GM18498 (cell line): ENCODE results near the gene PCDH8.
A peak's percentile ranks its signal among the peaks of the same experiment; 100 is the strongest.

Experiments used
- ATAC-seq: cut with Tn5 transposase; IDR thresholded peaks from one replicate; pipeline ENCODE4 v1.9.1; 2021; ENCODE audit warnings: mild to moderate bottlenecking, moderate library complexity; ENCODE audit not compliant: unreplicated experiment

Gene PCDH8

GRCh38 chr13:52851137-52851962 lies 2.9 kb upstream of the PCDH8 start:
- peak; percentile 84 for ATAC-seq

DNA sequence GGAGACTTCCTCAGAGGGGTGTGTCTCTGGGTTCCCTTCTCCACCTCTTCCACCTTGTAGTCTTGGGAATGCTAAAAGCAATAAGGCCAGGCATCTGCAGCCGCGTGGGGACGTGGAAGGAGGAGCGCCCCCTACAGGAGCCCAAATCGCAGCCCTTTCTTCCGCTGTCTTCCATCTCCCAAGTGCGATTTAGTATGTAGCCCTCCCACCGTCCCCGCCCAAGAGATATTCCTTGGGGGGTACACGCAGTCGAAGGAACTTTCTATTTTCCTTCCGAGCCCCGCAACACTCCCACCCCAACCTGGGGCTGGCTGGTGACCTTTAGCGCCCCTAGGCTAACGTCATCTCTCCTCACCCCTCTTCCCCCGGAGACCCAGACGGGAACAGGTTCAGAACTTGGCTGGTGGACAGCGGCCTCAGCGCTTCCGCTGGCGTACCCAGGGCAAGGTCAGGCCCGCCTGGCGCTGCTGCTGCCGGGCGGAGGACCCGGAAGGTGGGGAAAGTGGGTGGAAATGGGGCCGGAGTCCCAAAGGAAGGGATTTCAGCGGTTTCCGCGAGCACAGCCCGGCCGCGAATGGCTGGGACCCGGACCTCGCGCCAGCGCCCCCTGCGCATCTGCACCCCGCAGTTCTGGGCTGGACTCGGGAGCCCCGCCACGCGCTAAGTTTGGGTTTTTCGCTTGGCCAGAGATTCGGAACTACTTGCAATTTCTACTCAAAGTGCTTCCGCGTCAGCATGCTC lies 2.1 kb upstream of the PCDH8 start:
- peak; percentile 55 for ATAC-seq

DNA sequence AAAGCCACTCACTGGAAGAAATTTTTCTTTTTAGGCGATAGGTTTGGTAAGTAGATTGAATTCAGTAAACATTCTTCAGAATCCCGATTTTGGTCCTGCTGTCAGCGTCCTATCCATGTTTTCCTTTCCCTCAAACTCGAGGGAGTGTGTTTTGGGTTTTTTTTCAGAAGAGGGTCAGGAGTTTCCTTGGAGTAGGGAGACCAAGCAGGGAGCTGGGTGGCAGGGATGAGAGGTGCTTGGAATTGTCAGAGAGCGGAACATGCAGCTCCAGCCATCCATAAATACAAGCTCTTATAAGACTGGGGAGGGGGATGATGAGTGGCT lies 1.6 kb upstream of the PCDH8 start:
- ATAC-seq: no peak

GRCh38 chr13:52849291-52850071 lies 1.0 kb upstream of the PCDH8 start:
- ATAC-seq: no peak

DNA sequence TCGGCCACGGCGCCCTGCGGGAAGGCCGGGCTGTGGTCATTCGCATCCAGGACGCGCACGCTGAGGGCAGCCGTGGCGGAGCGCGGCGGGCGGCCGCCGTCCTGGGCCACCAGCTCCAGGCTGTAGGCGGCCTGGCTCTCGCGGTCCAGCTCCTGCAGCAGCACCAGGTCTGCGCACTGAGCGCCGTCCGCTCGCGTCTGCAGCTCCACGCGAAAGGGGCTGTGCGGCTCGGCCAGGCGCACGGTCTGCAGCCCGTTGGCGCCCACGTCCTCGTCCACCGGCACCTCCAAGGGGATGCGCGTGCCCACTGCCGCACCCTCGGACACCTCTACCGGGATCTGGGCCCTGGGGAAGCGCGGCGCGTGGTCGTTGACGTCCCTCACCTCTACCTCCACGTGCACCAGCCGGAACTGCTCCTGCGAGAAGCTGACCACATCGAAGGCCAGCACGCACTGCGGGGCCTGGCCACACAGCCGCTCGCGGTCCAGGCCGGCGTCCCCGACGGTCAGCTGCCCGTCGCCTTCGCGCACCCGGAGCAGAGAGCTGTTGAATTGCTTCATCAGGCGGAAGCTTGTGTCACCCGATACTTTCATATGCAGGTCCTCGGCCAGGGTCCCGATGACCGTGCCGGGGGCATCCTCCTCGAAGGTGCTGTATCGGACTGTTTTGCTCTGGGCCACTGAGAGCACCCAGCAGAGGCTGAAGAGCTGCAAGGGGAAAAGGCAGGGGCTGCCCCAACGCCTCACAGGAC lies 583 bp downstream of the PCDH8 start:
- no peak for ATAC-seq

- ATAC-seq: no peak
These were observed 1.1 kb downstream of the PCDH8 start for GRCh38 chr13:52847322-52847681.

DNA sequence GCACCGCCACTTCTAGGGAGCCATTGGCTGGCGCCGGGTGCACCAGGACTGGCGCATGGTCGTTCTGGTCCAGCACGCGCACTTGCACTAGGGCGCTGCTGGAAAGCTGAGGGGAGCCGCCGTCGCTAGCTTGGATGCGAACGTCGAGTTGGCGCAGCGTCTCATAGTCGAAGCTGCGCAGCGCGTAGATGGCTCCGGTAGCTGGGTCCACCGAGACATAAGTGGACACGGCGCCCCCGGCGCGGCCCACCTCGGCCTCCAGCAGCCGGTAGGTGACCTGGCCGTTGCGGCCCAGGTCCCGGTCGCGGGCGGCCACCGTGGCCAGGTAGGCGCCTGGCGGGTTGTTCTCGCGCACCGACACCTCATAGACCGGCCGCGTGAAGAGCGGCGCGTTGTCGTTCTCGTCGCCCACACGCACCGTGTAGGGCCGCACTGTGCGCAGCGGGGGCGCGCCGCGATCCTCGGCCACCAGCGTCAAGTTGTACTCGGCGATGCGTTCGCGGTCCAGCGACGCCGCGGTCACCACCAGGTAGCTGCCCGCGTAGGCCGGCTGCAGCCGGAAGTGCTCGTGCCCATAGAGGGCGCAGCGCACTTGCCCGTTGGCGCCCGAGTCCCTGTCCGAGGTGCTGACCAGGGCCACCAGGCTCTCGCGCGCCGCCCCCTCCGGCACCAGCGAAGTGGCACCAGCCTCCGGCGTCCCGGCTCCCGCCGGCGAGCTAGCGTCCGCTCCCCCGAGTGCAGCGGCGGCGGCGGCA lies 1.7 kb downstream of the PCDH8 start:
- ATAC-seq: no peak

DNA sequence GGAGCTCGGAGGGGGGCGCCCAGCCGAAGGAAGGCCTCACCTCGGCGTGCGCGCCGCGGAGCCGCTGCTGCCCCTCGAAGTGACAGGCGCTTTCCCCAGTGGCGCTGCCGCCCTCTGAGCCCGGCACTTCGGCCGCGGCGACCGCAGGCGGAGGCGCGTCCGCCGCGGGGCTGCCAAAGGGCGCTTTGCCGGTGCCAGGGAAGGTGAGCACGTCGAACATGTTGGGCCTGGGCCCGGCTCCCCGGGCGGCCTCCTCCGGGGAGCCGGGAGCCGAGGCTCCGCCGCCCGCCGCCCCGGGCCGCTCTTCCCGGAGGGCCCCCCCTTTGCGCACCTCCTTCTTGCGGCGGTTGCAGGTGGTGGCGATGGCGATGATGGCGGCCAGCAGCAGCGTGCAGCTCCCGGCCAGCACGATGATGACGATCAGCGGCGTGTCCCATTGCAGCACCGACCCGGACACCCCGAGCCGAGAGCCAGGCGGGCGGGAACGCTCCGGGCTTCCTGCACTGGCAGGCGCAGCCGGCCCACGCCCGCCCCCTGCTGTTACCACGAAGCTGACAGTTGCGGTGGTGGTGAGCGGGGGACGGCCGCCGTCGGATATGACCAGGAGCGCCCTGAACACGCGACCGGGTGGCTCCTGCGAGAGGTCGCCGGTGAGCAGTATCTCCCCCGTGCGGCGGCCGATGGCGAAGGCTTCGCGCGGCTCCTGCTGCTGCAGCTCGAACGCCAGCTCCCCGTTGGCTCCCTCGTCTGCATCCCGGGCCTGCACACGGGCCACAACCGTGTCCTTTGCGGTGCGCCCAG lies 2.5 kb downstream of the PCDH8 start:
- no peak for ATAC-seq

DNA sequence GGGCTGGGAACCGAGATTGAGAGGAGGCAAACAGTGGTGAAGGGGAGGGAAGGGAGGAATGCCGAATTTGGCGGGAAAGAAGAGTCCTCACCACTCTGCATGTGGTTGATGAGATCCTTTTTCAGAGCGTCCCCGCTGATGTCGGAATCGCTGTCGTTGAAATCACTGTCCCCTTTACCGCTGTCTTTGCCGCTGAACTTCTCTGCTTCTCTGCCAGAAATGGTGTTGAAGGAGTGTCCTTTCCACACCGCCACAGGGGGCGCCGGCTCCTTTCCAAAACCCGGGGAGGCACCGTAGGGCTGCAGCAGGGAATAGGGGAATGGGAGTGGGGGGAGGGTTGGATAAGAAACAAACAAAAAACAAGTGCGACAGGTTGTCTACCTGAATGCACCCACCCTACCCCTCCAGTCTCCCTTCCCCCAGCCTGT lies 3.1 kb downstream of the PCDH8 start:
- no peak for ATAC-seq

GRCh38 chr13:52844836-52845235 lies 3.6 kb downstream of the PCDH8 start:
- no peak for ATAC-seq

GRCh38 chr13:52842441-52842840 lies 6.0 kb downstream of the PCDH8 start:
- no peak for ATAC-seq

DNA sequence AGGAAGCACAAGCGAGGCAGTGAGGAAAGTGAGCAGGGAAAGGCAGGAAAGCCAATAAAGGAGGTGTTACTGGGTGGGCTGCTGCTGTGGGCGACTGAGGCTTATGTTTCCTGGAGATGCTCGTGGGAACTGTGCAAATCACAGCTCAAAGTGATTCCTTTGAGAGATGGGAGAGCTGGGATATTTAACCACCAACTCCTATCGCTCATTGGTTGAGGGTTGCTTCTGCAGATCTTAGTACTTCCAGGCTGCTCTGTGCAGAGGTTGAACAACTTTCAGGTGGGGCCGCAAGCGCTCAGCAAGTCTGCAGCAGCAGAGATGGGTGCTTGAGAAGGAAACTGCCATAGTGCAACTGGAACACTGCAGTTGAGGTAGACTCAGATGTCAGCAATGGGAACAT lies 8.4 kb downstream of the PCDH8 start:
- no peak for ATAC-seq

- no peak for ATAC-seq
These were observed 9.9 kb downstream of the PCDH8 start for GRCh38 chr13:52838433-52839107.

DNA sequence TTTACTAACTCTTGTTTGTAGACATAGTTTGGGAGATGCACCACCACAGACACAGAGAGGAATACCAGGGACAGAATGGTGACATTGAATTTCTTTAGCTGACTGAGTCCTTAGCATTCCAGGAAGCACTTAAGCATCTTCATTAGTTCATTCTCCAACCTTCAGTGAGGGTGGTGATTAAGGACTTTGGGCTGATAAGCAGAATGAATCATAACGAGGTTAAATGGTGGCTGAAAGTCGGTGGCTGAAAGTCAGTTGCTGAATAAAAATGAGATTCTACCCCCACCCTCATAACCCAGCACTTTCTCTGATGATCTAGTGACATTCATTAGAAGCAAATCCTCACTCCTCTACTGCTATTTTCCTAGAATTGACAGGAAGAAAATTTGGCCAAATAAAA lies 10.6 kb downstream of the PCDH8 start:
- no peak for ATAC-seq

GRCh38 chr13:52835071-52835839 lies 13.2 kb downstream of the PCDH8 start:
- no peak for ATAC-seq

GRCh38 chr13:52833296-52833875 lies 15.1 kb downstream of the PCDH8 start:
- ATAC-seq: no peak

DNA sequence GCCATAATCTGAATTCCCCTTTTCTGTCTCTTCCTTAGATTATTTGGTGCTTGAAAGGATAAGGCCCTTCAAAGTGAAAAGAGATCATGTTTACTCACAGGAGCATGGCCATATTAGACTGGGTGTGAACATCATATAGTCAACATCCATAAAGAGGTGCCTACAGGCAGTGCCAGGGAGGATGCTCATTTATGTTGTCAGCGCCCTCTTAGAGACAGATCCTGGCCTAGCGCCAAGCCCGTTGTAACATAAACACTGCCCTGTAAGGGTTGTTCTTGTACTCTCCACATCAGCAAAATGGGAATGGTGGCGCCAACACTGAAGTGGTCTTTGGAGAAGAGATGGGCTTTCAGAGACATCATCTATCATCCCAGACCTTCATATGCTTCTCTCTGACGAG lies 16.1 kb downstream of the PCDH8 start:
- ATAC-seq: no peak

DNA sequence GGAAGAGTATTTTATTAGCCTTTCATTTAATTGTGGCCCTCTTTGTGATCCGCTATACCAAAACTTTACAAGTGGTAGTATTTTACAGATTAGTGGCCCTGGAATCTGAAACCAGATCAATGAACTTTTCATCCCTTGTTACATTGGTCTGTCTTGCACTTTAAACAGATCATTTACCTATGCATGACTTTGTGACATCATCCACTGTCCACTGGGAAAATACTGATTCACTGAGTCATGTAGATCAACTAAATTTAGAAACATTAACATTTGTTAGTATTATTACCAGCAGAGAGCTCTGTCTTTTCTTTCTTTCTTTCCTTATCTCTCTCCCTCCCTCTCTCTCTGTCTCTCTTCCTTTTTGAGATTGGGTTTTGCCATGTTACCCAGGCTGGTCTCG lies 17.5 kb downstream of the PCDH8 start:
- no peak for ATAC-seq
